Hepatocyte (in vitro differentiated cells): ENCODE measurements around the gene SRSF2.

Experiments used
- CTCF ChIP-seq: fragments of 200-600 bp; sonication (generic); IDR thresholded peaks from 2 replicates; pipeline ENCODE4 v1.5.1; 2016; ENCODE audit warnings: antibody characterized with exemption, mild to moderate bottlenecking; ENCODE audit not compliant: poor library complexity
- EZH2 ChIP-seq: fragments of 200-600 bp; sonication (generic); IDR thresholded peaks from 2 replicates; pipeline ENCODE4 v1.6.1; 2016; ENCODE audit warnings: antibody characterized with exemption, mild to moderate bottlenecking, borderline replicate concordance
- EZH2phosphoT487 ChIP-seq: fragments of 200-600 bp; sonication (generic); IDR thresholded peaks from one replicate; pipeline ENCODE4 v1.6.1; 2018; ENCODE audit warnings: antibody characterized with exemption, mild to moderate bottlenecking, low read depth, moderate library complexity; ENCODE audit not compliant: unreplicated experiment, severe bottlenecking

GRCh38 chr17:76684756-76685155 is 52.4 kb downstream of the SRSF2 start:
- TF ChIP-seq CTCF (no peak), EZH2 (no peak), EZH2phosphoT487 (no peak)
